K562 (cell line): Measurements from ENCODE around the gene DDAH2. TPM values are rescaled to one million over a fixed set of nuclear protein-coding genes. Genes with fewer than 3 reads are reported as not detected.

Experiments used
- ARID1B ChIP-seq: fragments of 450-650 bp; IDR thresholded peaks from 2 replicates; pipeline ENCODE4 v1.6.1; 2016; ENCODE audit warnings: antibody characterized with exemption, mild to moderate bottlenecking, inconsistent platforms
- BRF1 ChIP-seq: IDR thresholded peaks from 3 replicates; pipeline ENCODE4 v1.6.1; 2011; ENCODE audit warnings: borderline replicate concordance, mild to moderate bottlenecking; ENCODE audit not compliant: insufficient read length; ENCODE audit errors: extremely low read depth
- DIDO1 ChIP-seq: fragments of 450-650 bp; IDR thresholded peaks from 2 replicates; pipeline ENCODE4 v1.6.1; 2016; ENCODE audit warnings: low read depth, missing biosample characterization, missing genetic modification characterization
- ETV5 ChIP-seq: sonication (generic); formaldehyde crosslinking; IDR thresholded peaks from 2 replicates; pipeline ENCODE4 v1.4.0; 2020; ENCODE audit warnings: low read depth, mild to moderate bottlenecking, missing genetic modification reagents
- FOXA3 ChIP-seq, 2 experiments: fragments of 450-650 bp in 1 of 2; sonication (generic) in 1 of 2; formaldehyde crosslinking; IDR thresholded peaks in 1 of 2; conservative IDR thresholded peaks in 1 of 2; 2 replicates each; pipeline versions ENCODE4 v1.4.0 to v1.8.0; 2020 to 2022; ENCODE audit warnings: mild to moderate bottlenecking in 2 of 2, missing genetic modification reagents in 1 of 2
- HBP1 ChIP-seq: fragments of 450-650 bp; formaldehyde crosslinking; IDR thresholded peaks from 2 replicates; pipeline ENCODE4 v1.4.0; 2022; ENCODE audit warnings: missing genetic modification characterization
- HLTF ChIP-seq: fragments of 450-650 bp; IDR thresholded peaks from 2 replicates; pipeline ENCODE4 v1.6.1; 2016
- HMBOX1 ChIP-seq: sonication (generic); IDR thresholded peaks from 2 replicates; pipeline ENCODE4 v1.6.1; 2016
- IFI16 ChIP-seq: fragments of 250-450 bp; sonication (Bioruptor Pico); IDR thresholded peaks from 2 replicates; pipeline ENCODE4 v2.1.2; 2022; ENCODE audit warnings: mild to moderate bottlenecking, inconsistent platforms
- IRF9 ChIP-seq: fragments of 450-650 bp; IDR thresholded peaks from 2 replicates; pipeline ENCODE4 v1.6.1; 2016; ENCODE audit warnings: missing biosample characterization, missing genetic modification characterization
- KAT2B ChIP-seq: IDR thresholded peaks from one replicate; pipeline ENCODE4 v1.6.1; 2012; ENCODE audit warnings: low read depth, mild to moderate bottlenecking, control low read depth, inconsistent platforms, low read length, moderate library complexity
- SRSF1 ChIP-seq: fragments of 200-400 bp; formaldehyde crosslinking; IDR thresholded peaks from 2 replicates; pipeline ENCODE4 v1.6.1; 2017; ENCODE audit warnings: mild to moderate bottlenecking, low read depth, low read length, moderate library complexity
- TARDBP ChIP-seq: fragments of 450-650 bp; IDR thresholded peaks from 2 replicates; pipeline ENCODE4 v1.6.1; 2016
- TOE1 ChIP-seq, 2 experiments: fragments of 450-650 bp in 1 of 2; sonication (generic) in 1 of 2; formaldehyde crosslinking in 1 of 2; IDR thresholded peaks; 2 replicates each; pipeline versions ENCODE4 v1.7.1 to v1.8.0; 2016 to 2022; ENCODE audit warnings: borderline replicate concordance in 2 of 2, mild to moderate bottlenecking in 2 of 2, antibody characterized with exemption in 1 of 2, inconsistent platforms in 1 of 2, low read depth in 1 of 2, missing genetic modification reagents in 1 of 2, moderate library complexity in 1 of 2
- U2AF2 ChIP-seq: fragments of 200-400 bp; formaldehyde crosslinking; optimal IDR thresholded peaks from 2 replicates; pipeline ENCODE3; 2017; ENCODE audit warnings: low read depth, mild to moderate bottlenecking, low read length
- ZNF280B ChIP-seq: fragments of 250-450 bp; sonication (Bioruptor Pico); IDR thresholded peaks from 2 replicates; pipeline ENCODE4 v1.5.1; 2021; ENCODE audit warnings: mild to moderate bottlenecking
- ZNF586 ChIP-seq: fragments of 450-650 bp; formaldehyde crosslinking; conservative IDR thresholded peaks from 2 replicates; pipeline ENCODE4 v1.4.0; 2020; ENCODE audit warnings: mild to moderate bottlenecking, moderate library complexity
- polyA plus RNA-seq, 8 experiments: library from polyadenylated mRNA; depleted of rRNA in 4 of 8; stranded (reverse) in 5 of 8; unstranded in 3 of 8; fragments of >200 nt; fragmentation: Nextera tagmentation in 2 of 8; fragmentation: Illumina TruSeq in 1 of 8; extraction: Ambion mirVana in 2 of 8; extraction: Trizol in 1 of 8; gene quantifications; 2 replicates each; pipeline versions ENCODE4 v1.2.1 to v1.2.3, GENCODE V29; 2011 to 2014; ENCODE audit warnings: inconsistent platforms in 1 of 8, missing spikeins in 1 of 8
- total RNA-seq, 7 experiments: library from RNA; depleted of rRNA in 6 of 7; stranded (reverse); fragments of >200 nt in 6 of 7; fragmentation: Illumina TruSeq in 2 of 7; extraction: Trizol in 2 of 7; gene quantifications; 2 replicates each; pipeline versions ENCODE4 v1.2.1 to v1.2.3, GENCODE V29; 2011 to 2021; ENCODE audit warnings: low replicate concordance in 1 of 7

Gene DDAH2
- total and polyA plus RNA-seq, 9 of the 15 experiments (the other 6 are each of a cell fraction or from before 2014, with no cell fraction given) = 1.8 to 45.4 (median 21.4) TPM

GRCh38 chr6:31727034-31727716 is 1.9 kb downstream of the DDAH2 start (continued):
- TF ChIP-seq HMBOX1 (0 out of 2 replicates have a peak, but pooled peaks have one; percentile 38), U2AF2 (no peak), BRF1 (no peak), ZNF586 (CRISPR knock-in tag) (no peak), TARDBP (no peak), ARID1B (no peak), IFI16 (CRISPR knock-in tag) (no peak), KAT2B (no peak), ZNF280B (no peak), ETV5 (no peak), SRSF1 (no peak), IRF9 (tag) (no peak), DIDO1 (tag) (no peak), HBP1 (CRISPR knock-in tag) (peak; percentile 70; the same call in 1 of the 2 replicates), HLTF (no peak), TOE1 (IDR thresholded peaks at IDR 0.05; ENCODE audit: borderline replicate concordance) (no peak), TOE1 (CRISPR knock-in tag; IDR thresholded peaks at IDR 0.05; ENCODE audit: borderline replicate concordance, low read depth) (no peak), FOXA3 (CRISPR knock-in tag; conservative IDR thresholded peaks at IDR 0.05 in 1 of 2, IDR thresholded peaks at IDR 0.05 in 1 of 2) (no peak)
